Gastrocnemius medialis (tissue), 4 donors: ENCODE results near the gene SLC25A47.

Source experiments
- CTCF ChIP-seq, 5 experiments: fragments of 450-650 bp in 3 of 5; fragments of 200-600 bp in 2 of 5; sonication (generic) in 2 of 5; IDR thresholded peaks in 4 of 5; conservative IDR thresholded peaks in 1 of 5; 1 replicate in 4 of 5; 2 replicates in 1 of 5; pipeline ENCODE4 v1.5.1; 2016 to 2019; ENCODE audit warnings: antibody characterized with exemption in 5 of 5, mild to moderate bottlenecking in 3 of 5, moderate library complexity in 3 of 5
- POLR2A ChIP-seq, 2 donors: fragments of 450-650 bp; IDR thresholded peaks; one replicate each; pipeline ENCODE4 v1.6.1; 2017; ENCODE audit warnings: antibody characterized with exemption in 2 of 2, mild to moderate bottlenecking in 2 of 2, moderate library complexity in 2 of 2

- TF ChIP-seq POLR2A (IDR thresholded peaks at IDR 0.05) (no peak), CTCF (IDR thresholded peaks at IDR 0.05 in 4 of 5, conservative IDR thresholded peaks at IDR 0.05 in 1 of 5) (no peak)
Measured at GRCh38 chr14:100302616-100303015, 20.5 kb upstream of the SLC25A47 start.
